HCT116 (cell line): ENCODE measurements around the gene STAC2. TPM values are rescaled to one million over a fixed set of nuclear protein-coding genes. Genes with fewer than 3 reads are reported as not detected.

ENCODE experiments used
- ATAC-seq: fragments of 200-7000 bp; cut with Tn5 transposase; 2 replicates; pipeline ENCODE4 v1.9.1; 2020; ENCODE audit warnings: mild to moderate bottlenecking, moderate library complexity
- BruUV-seq: library from RNA; stranded (reverse); fragments of 400-500 nt; replicated peaks from 2 replicates; lab custom pipeline; 2021; lab: Mats Ljungman, UMichigan
- CTCF ChIA-PET: fragments of 300-600 bp; sonication (Branson Sonifier 250); formaldehyde crosslinking; loops from one replicate; lab custom pipeline; 2021; ENCODE audit warnings: antibody characterized with exemption; lab: Charles Lee
- POLR2A ChIA-PET: fragments of 300-600, 350-600 bp; sonication (Branson Sonifier 250); formaldehyde crosslinking; loops from one replicate; lab custom pipeline; 2021; ENCODE audit warnings: antibody characterized with exemption; lab: Charles Lee
- RAD21 ChIA-PET, 2 experiments: fragments of 300-600 bp; sonication (Branson Sonifier 250); formaldehyde crosslinking; loops; one replicate each; lab custom pipeline; 2023; ENCODE audit warnings: low total read pairs in 2 of 2; ENCODE audit not compliant: uncharacterized antibody in 2 of 2, unreplicated experiment in 2 of 2, low non-redundant PET in 1 of 2; lab: Charles Lee
- DNase-seq: peaks from one replicate; pipeline ENCODE4 v3.0.0-alpha.2; 2010; ENCODE audit warnings: low read depth, low spot score
- H2AFZ ChIP-seq: fragments of 200-600 bp; shearing (Covaris generic), sonication (generic); 2 replicates; pipeline ENCODE4 v1.6.1; 2017; ENCODE audit warnings: low read depth, mixed run types, mixed read lengths, antibody characterized with exemption, low read length; ENCODE audit not compliant: poor library complexity, severe bottlenecking
- H3K27ac ChIP-seq: 2 replicates; pipeline ENCODE4 v1.5.1; 2012; ENCODE audit warnings: low read depth, low read length
- H3K27me3 ChIP-seq: fragments of 200-600 bp; sonication (generic); 2 replicates; pipeline ENCODE4 v1.6.1; 2016; ENCODE audit warnings: mixed run types, low read length, mixed read lengths; ENCODE audit not compliant: insufficient read depth
- H3K36me3 ChIP-seq, 2 experiments: fragments of 200-500 bp in 1 of 2; fragments of 200-600 bp in 1 of 2; sonication (Bioruptor generic) in 1 of 2; sonication (generic) in 1 of 2; 2 replicates each; pipeline versions ENCODE4 v1.5.1 to v1.6.1; 2014 to 2016; ENCODE audit warnings: low read length in 2 of 2, inconsistent platforms in 1 of 2, mixed read lengths in 1 of 2, mixed run types in 1 of 2; ENCODE audit not compliant: insufficient read depth in 2 of 2, control insufficient read depth in 1 of 2
- H3K4me1 ChIP-seq, 2 experiments: fragments of 200-600 bp in 1 of 2; sonication (generic) in 1 of 2; 2 replicates each; pipeline versions ENCODE4 v1.5.1 to v1.6.1; 2012 to 2017; ENCODE audit warnings: low read length in 2 of 2, inconsistent platforms in 1 of 2, mild to moderate bottlenecking in 1 of 2, mixed read lengths in 1 of 2, mixed run types in 1 of 2, moderate library complexity in 1 of 2; ENCODE audit not compliant: insufficient read depth in 2 of 2, control insufficient read depth in 1 of 2
- H3K4me2 ChIP-seq: fragments of 200-600 bp; sonication (generic); 2 replicates; pipeline ENCODE4 v1.6.1; 2017; ENCODE audit warnings: mixed run types, low read length, mixed read lengths
- H3K4me3 ChIP-seq, 2 experiments: fragments of 200-600 bp in 1 of 2; sonication (generic) in 1 of 2; replicated peaks in 1 of 2; 2 replicates each; pipeline ENCODE4 v1.5.1; 2011 to 2016; ENCODE audit warnings: low read length in 2 of 2, control low read depth in 1 of 2, low read depth in 1 of 2, mild to moderate bottlenecking in 1 of 2, mixed read lengths in 1 of 2, mixed run types in 1 of 2
- H3K79me2 ChIP-seq: fragments of 200-600 bp; sonication (generic); 2 replicates; pipeline ENCODE4 v1.6.1; 2017; ENCODE audit warnings: mild to moderate bottlenecking, mixed run types, low read length, moderate library complexity, mixed read lengths; ENCODE audit not compliant: insufficient read depth
- H3K9ac ChIP-seq: fragments of 200-600 bp; sonication (generic); 2 replicates; pipeline ENCODE4 v1.6.1; 2016; ENCODE audit warnings: low read length, mixed read lengths
- H3K9me2 ChIP-seq: fragments of 200-600 bp; sonication (generic), shearing (Covaris generic); 2 replicates; pipeline ENCODE4 v1.6.1; 2017; ENCODE audit warnings: mixed run types, mild to moderate bottlenecking, moderate library complexity; ENCODE audit not compliant: insufficient read depth
- H3K9me3 ChIP-seq, 2 experiments: fragments of 200-500 bp in 1 of 2; fragments of 200-600 bp in 1 of 2; sonication (Bioruptor generic) in 1 of 2; sonication (generic) in 1 of 2; 2 replicates each; pipeline ENCODE4 v1.6.1; 2014 to 2017; ENCODE audit warnings: low read length in 2 of 2, mixed read lengths in 2 of 2, inconsistent platforms in 1 of 2, low read depth in 1 of 2, mild to moderate bottlenecking in 1 of 2, mixed run types in 1 of 2, moderate library complexity in 1 of 2; ENCODE audit not compliant: control insufficient read depth in 1 of 2, insufficient read depth in 1 of 2
- H4K20me1 ChIP-seq: fragments of 200-600 bp; sonication (generic), shearing (Covaris generic); 2 replicates; pipeline ENCODE4 v1.6.1; 2017; ENCODE audit warnings: mixed run types, mild to moderate bottlenecking, moderate library complexity; ENCODE audit not compliant: insufficient read depth
- CBX3 ChIP-seq: IDR thresholded peaks from 2 replicates; pipeline ENCODE4 v1.6.1; 2012; ENCODE audit warnings: low read depth
- CEBPB ChIP-seq: IDR thresholded peaks from 2 replicates; pipeline ENCODE4 v1.6.1; 2012; ENCODE audit warnings: low read depth
- EGR1 ChIP-seq: IDR thresholded peaks from 2 replicates; pipeline ENCODE4 v1.6.1; 2012; ENCODE audit warnings: low read depth
- JUND ChIP-seq: IDR thresholded peaks from 2 replicates; pipeline ENCODE4 v1.6.1; 2012
- MAX ChIP-seq: IDR thresholded peaks from 2 replicates; pipeline ENCODE4 v1.6.1; 2012
- POLR2AphosphoS5 ChIP-seq: IDR thresholded peaks from 2 replicates; pipeline ENCODE4 v1.6.1; 2011; ENCODE audit warnings: mild to moderate bottlenecking, low read depth, low read length, moderate library complexity
- RAD21 ChIP-seq: IDR thresholded peaks from 2 replicates; pipeline ENCODE4 v1.6.1; 2012; ENCODE audit warnings: low read depth, mild to moderate bottlenecking
- SIN3A ChIP-seq: IDR thresholded peaks from 2 replicates; pipeline ENCODE4 v1.6.1; 2012; ENCODE audit warnings: low read depth
- ZFX ChIP-seq: fragments of 450-650 bp; IDR thresholded peaks from 2 replicates; pipeline ENCODE4 v1.6.1; 2017
- intact Hi-C: fragments of 100-400 bp; cut with micrococcal nuclease; formaldehyde crosslinking; loops from 2 replicates; pipeline ENCODE4 v1.10.0; 2022
- total RNA-seq: library from RNA; stranded (reverse); gene quantifications from one replicate; pipeline ENCODE4 v1.2.1, GENCODE V29; 2021; ENCODE audit not compliant: unreplicated experiment

STAC2 gene
- total RNA-seq, 1 experiment from 2014 or later = not detected

- no peaks in the 10 kb centered on the region for H3K79me2 ChIP-seq
- H3K9me3 ChIP-seq = no peaks in the 10 kb centered on the region
- TF ChIP-seq MAX (no peak), CEBPB (no peak), ZFX (no peak), EGR1 (no peak), JUND (no peak), SIN3A (no peak), POLR2AphosphoS5 (peak; percentile 48), RAD21 (no peak)
- no peaks in the 10 kb centered on the region for H3K9me2 ChIP-seq
- no peak overlapping the region for H3K4me3 ChIP-seq
- peak overlapping the region; percentile 46 for H2AFZ ChIP-seq
- CTCF ChIA-PET = interaction anchor here (0.5 to 6.8 kb wide), 10 partner anchors 11 to 255 kb away, joined by 3 to 60 read pairs (median 4); partner anchors contain the start of gene RPL19
- DNase-seq (peak; percentile 53), ATAC-seq (peak; percentile 48)
- no peaks in the 10 kb centered on the region for H3K36me3 ChIP-seq
- peak overlapping the region; percentile 67 for H3K4me2 ChIP-seq
- intact Hi-C loops = loop anchor here (5.0 kb wide), 1 partner anchor 261 kb away; no protein-coding TSS in a partner anchor
- no peaks in the 10 kb centered on the region for H4K20me1 ChIP-seq
- H3K4me1 ChIP-seq = peaks cover 18 to 43% of the 10 kb centered on the region in 2 experiments
- RAD21 ChIA-PET = interaction anchor here in 1 of 2 experiments (1.2 to 1.3 kb wide), 2 partner anchors 32 to 255 kb away, joined by 4 read pairs; no protein-coding TSS in a partner anchor
- BruUV-seq = no TSS peak
- H3K9ac ChIP-seq = no peak overlapping the region
- POLR2A ChIA-PET = interaction anchor here (1.2 to 3.8 kb wide), 3 partner anchors 15 to 39 kb away, joined by 4 to 16 read pairs (median 10); partner anchors contain the start of gene RPL19
- H3K27me3 ChIP-seq = no peaks in the 10 kb centered on the region
- peak overlapping the region; percentile 39 for H3K27ac ChIP-seq
These were observed 12.7 kb upstream of the STAC2 start for GRCh38 chr17:39238311-39238972.

DNA sequence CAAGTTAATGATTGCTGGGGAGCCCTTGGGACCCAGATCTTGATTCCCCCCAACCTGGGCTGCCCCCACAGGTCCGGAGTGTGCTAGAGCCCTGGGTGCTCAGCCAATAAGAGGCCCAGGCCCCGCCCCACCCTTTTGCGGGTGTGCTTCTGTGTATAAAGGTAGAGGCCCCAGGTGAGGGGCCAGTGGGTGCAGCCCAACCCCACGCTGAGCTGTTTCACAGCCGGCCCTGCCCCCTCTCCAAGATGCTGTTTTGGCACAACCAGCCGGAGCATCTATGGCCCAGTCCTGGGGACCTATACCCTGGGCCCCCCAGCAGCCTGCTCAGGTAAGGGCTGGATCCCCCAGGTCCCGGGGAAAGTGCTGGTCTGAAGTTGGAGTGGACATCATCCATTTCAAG is 11.8 kb upstream of the STAC2 start:
- BruUV-seq = no TSS peak
- no peak overlapping the region for H3K4me2 ChIP-seq
- peaks cover 18 to 43% of the 10 kb centered on the region in 2 experiments for H3K4me1 ChIP-seq
- H3K27me3 ChIP-seq = no peaks in the 10 kb centered on the region
- intact Hi-C loops = loop anchor here (5.0 kb wide), 1 partner anchor 260 kb away; no protein-coding TSS in a partner anchor
- no peak overlapping the region for H3K9ac ChIP-seq
- no peak overlapping the region; the same call in 1 of the 2 replicates for H3K27ac ChIP-seq
- H3K4me3 ChIP-seq = no peak overlapping the region
- no peaks in the 10 kb centered on the region for H3K79me2 ChIP-seq
- H3K9me2 ChIP-seq = no peaks in the 10 kb centered on the region
- no peaks in the 10 kb centered on the region for H3K9me3 ChIP-seq
- no peaks in the 10 kb centered on the region for H3K36me3 ChIP-seq
- H2AFZ ChIP-seq = no peak overlapping the region
- no peaks in the 10 kb centered on the region for H4K20me1 ChIP-seq
- POLR2A ChIA-PET = interaction anchor here (1.3 to 3.8 kb wide), 2 partner anchors 31 to 38 kb away, joined by 10 to 16 read pairs; partner anchors contain the start of gene RPL19
- DNase-seq (no peak), ATAC-seq (no peak)
- CTCF ChIA-PET = interaction anchor here (1.0 to 6.8 kb wide), 5 partner anchors 11 to 254 kb away, joined by 4 to 60 read pairs (median 10); partner anchors contain the start of gene RPL19
- no peak for TF ChIP-seq CBX3
- RAD21 ChIA-PET = interaction anchor here (0.6 to 1.3 kb wide), 4 partner anchors 30 to 254 kb away, joined by 3 to 4 read pairs (median 4); no protein-coding TSS in a partner anchor
